GM21619 (cell line): Measurements from ENCODE around the gene IRF4.

Experiments used
- ATAC-seq: cut with Tn5 transposase; IDR thresholded peaks from one replicate; pipeline ENCODE4 v1.9.1; 2021; ENCODE audit not compliant: unreplicated experiment

The IRF4 gene

DNA sequence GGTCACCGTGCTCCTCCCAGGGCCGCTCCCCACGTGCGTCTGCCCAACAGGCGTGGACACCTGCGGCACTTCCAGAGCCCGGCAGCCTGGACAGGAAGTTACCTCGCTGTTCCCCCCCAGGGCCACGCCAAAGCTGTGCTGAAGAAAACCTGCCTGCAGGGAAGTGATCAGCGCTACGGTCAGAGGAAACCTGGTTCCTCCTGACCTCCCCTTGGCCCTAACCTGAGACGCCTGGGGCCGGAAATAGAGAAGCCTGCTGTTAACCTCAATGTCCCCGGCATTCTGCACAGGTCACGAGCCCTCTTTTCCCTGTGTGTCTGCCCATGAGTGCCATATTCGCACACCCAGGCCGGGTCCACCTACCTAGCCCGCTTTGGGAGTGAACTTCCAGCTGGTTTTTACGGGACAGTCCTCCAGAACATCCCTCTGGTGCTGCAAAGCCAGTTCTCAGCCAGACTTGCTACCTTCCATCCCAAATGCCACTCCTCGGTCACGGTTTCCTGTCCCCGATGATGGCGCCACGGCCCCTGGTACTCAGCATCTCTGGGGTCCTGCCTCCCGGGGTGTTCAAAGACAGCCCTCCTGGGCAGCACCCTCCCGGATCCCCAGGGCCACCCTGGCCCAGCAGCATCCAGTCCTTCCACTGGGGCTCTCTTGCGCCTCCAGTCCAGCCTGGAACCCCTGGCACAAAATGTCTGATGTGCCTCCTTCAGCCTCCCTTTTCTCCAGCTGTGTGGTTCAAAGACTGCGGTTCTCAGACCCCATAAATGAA, 12.0 kb upstream of the IRF4 start:
- peak; percentile 59 for ATAC-seq

- ATAC-seq: no peak
These were observed 11.0 kb upstream of the IRF4 start for GRCh38 chr6:380234-381218.

DNA sequence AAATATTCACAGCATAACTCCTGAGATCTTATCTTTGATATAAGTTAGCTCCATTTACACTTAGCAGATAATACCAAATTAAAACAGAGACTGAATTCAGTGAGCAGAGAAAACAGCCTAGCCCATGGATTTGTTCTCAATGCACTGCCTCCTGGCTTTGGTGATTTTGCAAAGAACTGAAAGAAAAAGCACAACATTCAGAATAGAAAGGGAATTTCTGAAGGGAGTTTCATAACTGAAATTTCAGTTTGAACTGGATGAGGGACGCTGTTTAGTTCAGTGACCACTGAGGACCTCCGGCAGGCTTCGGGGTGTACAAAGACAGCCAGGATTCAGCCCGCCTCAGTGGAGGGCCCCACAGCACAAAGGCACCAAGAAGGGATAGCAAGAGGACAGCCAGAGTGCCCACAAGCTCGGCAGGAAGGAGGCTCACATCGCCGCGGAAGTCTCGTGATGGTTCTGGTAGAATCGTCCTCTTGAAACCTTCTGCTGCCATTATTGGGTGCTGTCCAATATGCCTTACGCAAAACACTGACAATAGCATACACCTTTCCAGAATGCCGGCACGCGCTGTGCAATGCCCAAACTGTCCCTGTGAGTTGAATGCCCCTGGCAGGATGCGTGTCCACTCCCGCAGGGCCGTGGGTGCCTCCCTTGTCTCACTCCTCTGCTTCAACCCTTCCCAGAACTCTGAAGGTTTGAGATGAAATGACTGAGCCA, 9.7 kb upstream of the IRF4 start:
- ATAC-seq: no peak

- no peak for ATAC-seq
These were observed 8.4 kb upstream of the IRF4 start for GRCh38 chr6:382883-383810.

DNA sequence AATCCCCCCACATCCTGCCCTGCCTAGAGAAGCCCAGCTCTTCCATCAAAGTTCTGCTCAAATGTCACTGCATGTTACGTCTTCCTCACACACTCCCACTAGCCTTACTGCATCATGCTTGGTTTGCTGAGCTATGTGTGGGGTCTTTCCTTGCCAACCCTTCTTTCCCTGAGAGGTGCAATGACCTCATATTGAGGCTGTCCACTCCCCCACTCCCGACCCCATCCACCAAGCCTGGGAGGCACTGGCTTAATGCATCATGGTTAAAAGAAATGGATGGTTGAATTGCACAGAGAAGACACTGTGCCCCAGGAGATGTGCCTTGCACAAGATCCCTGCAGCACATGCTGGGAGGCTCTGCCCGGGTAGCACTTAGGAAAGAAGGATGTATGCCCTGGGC, 7.7 kb upstream of the IRF4 start:
- no peak for ATAC-seq

DNA sequence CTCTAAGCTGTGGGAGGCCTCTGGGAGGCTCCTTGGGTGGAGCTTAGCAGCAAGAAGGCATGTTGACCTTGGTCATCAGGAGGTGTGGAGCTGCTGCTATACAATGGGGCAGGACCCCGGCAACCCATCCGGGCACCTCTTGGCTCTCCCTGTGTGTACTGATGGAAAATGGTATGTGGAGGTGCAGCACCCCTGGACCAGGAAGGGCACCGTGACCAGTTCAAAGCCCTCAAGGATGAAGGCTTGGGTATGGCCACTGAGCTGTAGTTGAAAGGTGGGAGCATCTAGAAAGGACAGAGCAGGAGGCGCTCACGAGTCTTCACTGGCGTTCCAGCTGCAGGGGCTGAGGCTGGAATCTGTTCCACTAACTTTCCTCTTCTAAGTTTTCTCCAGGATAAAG, 6.7 kb upstream of the IRF4 start:
- ATAC-seq: no peak

- no peak for ATAC-seq
These were observed 5.9 kb upstream of the IRF4 start for GRCh38 chr6:385614-386013.

- no peak for ATAC-seq
These were observed 4.8 kb upstream of the IRF4 start for GRCh38 chr6:386688-387266.

DNA sequence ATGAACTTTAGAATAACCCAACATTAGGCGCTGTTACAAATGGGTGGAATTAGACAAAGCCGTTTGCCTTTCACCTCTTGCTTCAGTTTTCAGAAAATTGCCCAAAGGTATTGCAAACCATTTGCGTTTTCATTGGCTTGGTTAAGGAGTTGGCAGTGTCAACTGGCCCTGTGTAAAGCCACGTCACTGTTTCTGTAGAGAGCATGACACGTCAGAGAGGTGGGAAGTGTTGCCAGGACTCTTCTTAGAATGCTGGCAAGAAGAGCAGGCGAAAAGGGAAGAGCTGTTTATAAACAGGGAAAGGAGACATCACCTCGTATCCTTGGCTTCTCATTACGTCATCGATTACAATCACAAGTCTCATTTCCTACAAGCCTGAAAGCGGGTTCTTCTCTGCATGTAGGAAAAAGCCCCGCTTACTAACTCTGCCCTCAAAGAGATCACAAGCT, 4.2 kb upstream of the IRF4 start:
- ATAC-seq: no peak

DNA sequence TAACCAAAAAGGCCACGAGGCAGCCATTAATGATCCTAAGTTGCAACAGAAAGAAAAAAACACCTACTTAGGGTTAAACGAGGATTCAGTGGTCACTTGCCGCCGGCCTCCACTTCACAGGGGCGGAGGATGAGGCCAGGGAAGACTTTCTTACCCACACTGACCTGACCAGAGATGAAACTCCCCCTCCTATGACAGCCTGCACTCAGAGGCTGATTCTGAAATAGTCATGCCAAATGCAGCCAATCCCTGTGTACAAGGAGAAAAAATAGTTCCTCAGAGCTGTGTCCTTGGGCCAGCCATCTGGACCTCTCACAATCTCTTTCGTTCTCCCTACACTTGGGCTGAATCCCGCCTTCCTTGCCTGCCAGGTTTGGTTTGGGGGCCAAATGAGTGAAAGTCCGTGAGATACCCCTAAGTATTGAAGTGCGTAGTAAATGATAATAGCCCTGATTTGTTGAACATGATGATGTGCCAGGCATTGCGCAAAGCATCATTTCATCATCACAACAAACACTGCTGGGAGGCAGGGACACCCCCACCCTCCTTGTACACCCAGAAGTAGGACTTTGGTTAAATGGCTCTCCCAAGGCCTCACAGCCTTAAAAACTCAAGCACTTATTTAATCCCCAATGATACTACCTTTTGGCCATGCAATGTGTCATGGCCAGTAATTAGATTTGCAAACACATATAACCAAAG, 3.2 kb upstream of the IRF4 start:
- no peak for ATAC-seq

DNA sequence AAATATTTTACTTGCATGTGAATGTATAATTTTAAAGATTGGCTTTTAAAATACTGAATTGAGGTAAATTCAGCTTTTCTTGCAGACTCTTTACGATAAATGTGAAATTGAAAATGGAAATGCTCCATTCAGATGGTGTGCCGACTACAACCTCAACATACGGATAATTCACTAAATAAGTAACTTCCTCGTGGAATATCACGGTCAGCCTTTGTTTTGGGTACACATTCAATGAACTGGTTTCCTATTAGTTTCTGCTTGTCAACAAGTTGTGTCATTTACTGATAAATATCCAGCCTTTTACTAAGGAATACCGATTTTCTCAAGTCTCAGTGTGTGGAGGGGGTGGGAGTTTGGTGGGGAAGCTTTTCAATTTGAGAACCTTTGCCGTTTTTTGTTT, 2.4 kb upstream of the IRF4 start:
- ATAC-seq: no peak

DNA sequence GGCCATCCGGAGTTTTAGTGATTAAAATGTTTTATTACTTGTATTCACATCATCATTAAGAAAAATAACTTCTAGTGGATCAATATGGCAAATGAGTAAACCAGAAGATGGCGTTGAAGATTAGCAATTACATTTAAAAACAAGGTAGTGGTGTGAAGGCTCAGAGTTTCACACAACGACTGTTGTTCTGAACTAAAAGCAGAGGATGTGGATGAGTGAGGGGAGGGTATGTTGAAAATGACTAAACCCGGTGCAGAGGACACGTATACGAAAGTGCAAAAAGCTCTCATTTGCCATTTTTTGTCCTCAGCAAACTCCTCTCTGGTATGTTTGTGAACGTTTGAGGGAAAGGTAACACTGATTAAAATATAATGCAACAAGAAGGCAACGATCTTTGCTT, 1.9 kb upstream of the IRF4 start:
- peak; percentile 40 for ATAC-seq

DNA sequence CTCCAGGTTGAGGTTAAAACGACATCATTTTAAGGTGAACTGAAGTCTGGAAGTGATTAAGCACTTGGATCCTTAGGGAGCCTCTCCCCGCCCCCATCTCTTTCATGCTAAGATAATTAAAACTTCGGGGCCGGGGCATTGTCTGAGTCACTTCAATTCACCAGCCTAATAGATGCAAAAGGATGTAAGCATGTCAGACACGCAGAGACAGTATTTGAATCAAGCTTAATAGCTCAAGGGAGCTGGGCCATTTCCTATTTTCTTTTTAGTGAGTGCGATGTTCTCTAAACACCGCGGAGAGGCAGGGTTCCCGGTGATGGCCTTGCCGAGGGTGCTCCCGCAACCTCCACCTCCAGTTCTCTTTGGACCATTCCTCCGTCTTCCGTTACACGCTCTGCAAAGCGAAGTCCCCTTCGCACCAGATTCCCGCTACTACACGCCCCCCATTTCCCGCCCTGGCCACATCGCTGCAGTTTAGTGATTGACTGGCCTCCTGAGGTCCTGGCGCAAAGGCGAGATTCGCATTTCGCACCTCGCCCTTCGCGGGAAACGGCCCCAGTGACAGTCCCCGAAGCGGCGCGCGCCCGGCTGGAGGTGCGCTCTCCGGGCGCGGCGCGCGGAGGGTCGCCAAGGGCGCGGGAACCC, 516 bp upstream of the IRF4 start:
- peak; percentile 22 for ATAC-seq

DNA sequence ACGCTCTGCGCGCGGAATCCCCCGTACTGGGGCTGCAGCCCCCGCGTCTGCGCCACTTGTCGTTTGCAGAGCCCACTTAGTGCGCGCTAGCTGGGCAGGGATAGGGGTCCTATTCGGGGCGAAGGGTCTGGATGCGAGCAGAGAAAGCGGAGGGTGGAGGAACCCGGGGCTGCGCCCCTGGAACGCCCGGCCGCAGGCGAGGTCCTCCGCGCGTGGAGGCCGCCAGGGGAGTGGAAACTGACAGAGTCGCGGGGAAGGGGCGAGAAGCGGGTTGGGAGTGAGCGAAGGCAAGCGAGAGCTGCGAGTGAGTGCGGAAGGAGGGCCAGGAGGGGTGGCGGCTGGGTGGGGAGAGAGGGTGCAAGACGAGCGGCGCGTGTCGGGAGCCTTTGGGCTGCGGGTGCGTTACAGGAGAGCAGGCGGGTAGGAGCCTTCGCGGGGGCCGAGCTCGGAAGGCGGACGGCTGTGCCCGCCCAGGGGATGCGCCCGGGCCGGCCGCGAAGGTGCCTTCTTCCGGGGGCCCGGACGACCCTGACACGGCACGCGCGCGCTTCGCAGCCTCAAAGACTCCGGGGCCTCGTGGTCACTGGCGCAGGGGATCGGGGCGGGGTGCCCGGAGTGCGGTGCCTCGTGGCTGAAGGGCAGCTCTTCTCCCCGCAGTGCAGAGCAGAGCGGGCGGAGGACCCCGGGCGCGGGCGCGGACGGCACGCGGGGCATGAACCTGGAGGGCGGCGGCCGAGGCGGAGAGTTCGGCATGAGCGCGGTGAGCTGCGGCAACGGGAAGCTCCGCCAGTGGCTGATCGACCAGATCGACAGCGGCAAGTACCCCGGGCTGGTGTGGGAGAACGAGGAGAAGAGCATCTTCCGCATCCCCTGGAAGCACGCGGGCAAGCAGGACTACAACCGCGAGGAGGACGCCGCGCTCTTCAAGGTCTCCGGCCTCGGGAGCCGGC, 1.2 kb downstream of the IRF4 start:
- no peak for ATAC-seq

DNA sequence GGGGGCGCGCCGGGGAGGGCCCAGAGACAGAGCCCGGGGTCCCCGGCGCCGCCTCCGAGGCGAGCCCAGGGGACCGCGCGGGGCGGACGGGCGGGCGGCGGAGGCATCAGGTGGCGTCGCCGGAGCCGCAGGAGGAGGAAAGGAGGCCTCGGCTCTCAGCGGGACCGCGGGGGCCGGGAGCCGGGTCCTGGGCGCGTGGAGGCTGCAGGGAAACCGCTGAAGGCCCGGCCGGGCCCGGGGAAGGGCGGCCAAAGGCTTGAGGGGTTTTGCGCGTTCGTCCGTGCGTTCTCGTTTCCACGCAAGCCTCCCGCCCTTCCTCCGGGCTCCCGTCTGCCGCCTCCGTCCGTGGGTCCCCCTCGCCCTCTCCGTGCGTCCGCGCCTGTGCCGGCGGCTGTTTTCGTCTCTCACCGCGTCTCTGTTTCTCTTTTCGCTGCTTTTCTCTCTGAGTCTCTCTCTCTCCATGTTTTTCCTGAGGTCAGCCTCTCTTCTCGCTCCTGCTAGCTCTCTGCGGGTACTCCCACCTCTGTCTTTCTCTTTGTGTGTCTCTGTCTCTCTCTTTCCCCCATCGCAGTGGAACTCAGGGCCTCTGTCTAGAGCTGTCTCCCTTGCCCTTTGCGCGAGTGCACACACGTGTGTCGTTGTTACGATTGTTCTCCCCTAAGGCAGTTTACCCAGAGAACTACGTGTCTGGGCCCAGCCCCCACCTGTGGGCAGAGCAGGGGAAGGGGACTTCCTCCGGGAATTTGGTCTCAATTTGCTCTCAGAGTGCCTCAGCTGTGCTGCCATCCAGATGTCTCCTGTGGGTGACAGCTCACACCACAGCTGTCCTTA, 2.1 kb downstream of the IRF4 start:
- no peak for ATAC-seq

GRCh38 chr6:394641-395289, 3.2 kb downstream of the IRF4 start:
- ATAC-seq: no peak
